HS-5 (cell line): ENCODE measurements around the gene NEGR1.

Experiments used
- DNase-seq: peaks from one replicate; pipeline ENCODE4 v3.0.0-alpha.2; 2012; ENCODE audit warnings: low read depth

Gene NEGR1

GRCh38 chr1:71351438-71351837 lies 930.9 kb downstream of the NEGR1 start:
- peak; percentile 70 for DNase-seq

DNA sequence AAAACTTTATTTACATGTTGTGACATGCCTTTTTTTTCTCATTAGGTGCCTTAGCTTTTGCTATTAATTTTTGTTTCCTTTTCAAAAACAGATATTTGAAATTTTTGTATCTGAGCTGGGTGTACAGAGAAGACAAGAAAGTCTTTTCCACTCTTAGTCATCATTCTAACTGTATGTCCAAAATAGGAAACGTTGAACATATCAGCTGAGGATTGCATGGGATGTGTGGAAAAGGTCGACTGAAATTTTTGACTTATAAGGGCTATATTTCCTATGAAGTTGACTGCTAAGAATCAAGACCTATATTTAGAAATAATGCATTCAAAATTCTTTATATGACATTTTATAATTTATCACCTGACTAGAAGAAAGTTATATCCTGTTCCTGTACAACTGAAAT lies 931.5 kb downstream of the NEGR1 start:
- DNase-seq: no peak

GRCh38 chr1:71350330-71350729 lies 932.0 kb downstream of the NEGR1 start:
- DNase-seq: no peak
